ENCODE results near the gene UGT1A5. TPM values are rescaled to one million over a fixed set of nuclear protein-coding genes. Genes with fewer than 3 reads are reported as not detected.

Gene UGT1A5
- polyA plus RNA-seq, 1 of the 3 experiments (the other 2 are of a cell fraction) = not detected

- no peak for TF ChIP-seq FOXJ3 (CRISPR knock-in tag; IDR thresholded peaks at IDR 0.05)
- no peak for TF ChIP-seq GATA2 (CRISPR knock-in tag; IDR thresholded peaks at IDR 0.05)
- no peak for TF ChIP-seq FOSL2 (IDR thresholded peaks at IDR 0.05; ENCODE audit: borderline replicate concordance, low read depth)
- TF ChIP-seq YY1 (IDR thresholded peaks at IDR 0.05; ENCODE audit: low read depth) = no peak
- TF ChIP-seq CTCF (IDR thresholded peaks at IDR 0.05) = no peak
- TF ChIP-seq ELF1 (IDR thresholded peaks at IDR 0.05) = no peak
- Histone ChIP-seq H3K36me3 (replicated peaks in 1 of 2; ENCODE audit: control insufficient read depth in 1 of 2, insufficient read depth in 2 of 2, low read length in 1 of 2) (no peaks in the 10 kb centered on the region), H3K27ac (ENCODE audit: low read depth in 2 of 2, low read length in 1 of 2) (no peak overlapping the region), H3K27me3 (ENCODE audit: insufficient read depth) (no peaks in the 10 kb centered on the region), H3F3A (replicated peaks; ENCODE audit: insufficient read depth) (no peaks in the 10 kb centered on the region), H3K4me3 (ENCODE audit: low read depth in 2 of 2, low read length in 1 of 2) (no peak overlapping the region), H3K4me1 (ENCODE audit: control insufficient read depth in 1 of 2, insufficient read depth in 2 of 2, low read depth in 1 of 2, low read length in 1 of 2) (no peaks in the 10 kb centered on the region), H3K9me3 (no peaks in the 10 kb centered on the region), H4K20me1 (ENCODE audit: insufficient read depth) (no peaks in the 10 kb centered on the region), H2AFZ (ENCODE audit: low read depth) (no peak overlapping the region), H3K4me2 (no peak overlapping the region), H3K9me2 (no peaks in the 10 kb centered on the region), H3K9ac (no peak overlapping the region), H3K79me2 (ENCODE audit: insufficient read depth) (no peaks in the 10 kb centered on the region)
- ChIA-PET CTCF (no interaction called here), POLR2A (no interaction called here)
- no peak for DNase-seq
- 23% methylated on average over 3 of the region's 3 CpGs for WGBS (ENCODE audit: low lambda C conversion rate)
Measured at GRCh38 chr2:233689501-233689900, 23.2 kb upstream of the UGT1A5 start.

DNA sequence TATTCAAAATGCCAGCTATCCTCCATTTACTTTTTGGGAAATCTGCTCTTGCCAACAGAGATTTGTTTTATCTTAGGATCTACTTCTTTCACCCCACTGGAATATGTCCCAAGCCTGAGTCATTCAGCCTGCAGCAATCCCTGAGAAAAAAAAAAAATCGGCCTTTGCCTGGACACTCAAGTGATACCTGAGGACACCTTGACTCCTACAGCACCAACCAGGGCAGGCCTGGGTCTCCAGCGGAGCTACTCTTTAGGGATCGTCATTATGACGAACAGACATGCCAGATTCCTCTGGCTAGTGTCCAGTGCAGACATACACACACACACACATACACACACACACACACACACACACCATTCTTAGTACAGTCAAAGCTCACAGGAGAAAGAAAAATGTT is 22.3 kb upstream of the UGT1A5 start:
- Histone ChIP-seq H3K4me2 (no peak overlapping the region), H3K27ac (ENCODE audit: low read depth in 2 of 2, low read length in 1 of 2) (no peak overlapping the region), H3K4me1 (ENCODE audit: control insufficient read depth in 1 of 2, insufficient read depth in 2 of 2, low read depth in 1 of 2, low read length in 1 of 2) (no peaks in the 10 kb centered on the region), H3K4me3 (ENCODE audit: low read depth in 2 of 2, low read length in 1 of 2) (no peak overlapping the region), H2AFZ (ENCODE audit: low read depth) (no peak overlapping the region), H3F3A (replicated peaks; ENCODE audit: insufficient read depth) (no peaks in the 10 kb centered on the region), H3K9me2 (no peaks in the 10 kb centered on the region), H4K20me1 (ENCODE audit: insufficient read depth) (no peaks in the 10 kb centered on the region), H3K9me3 (no peaks in the 10 kb centered on the region), H3K79me2 (ENCODE audit: insufficient read depth) (no peaks in the 10 kb centered on the region), H3K36me3 (replicated peaks in 1 of 2; ENCODE audit: control insufficient read depth in 1 of 2, insufficient read depth in 2 of 2, low read length in 1 of 2) (no peaks in the 10 kb centered on the region), H3K27me3 (ENCODE audit: insufficient read depth) (no peaks in the 10 kb centered on the region), H3K9ac (no peak overlapping the region)
- DNase-seq = no peak
- TF ChIP-seq TAF1 (IDR thresholded peaks at IDR 0.05; ENCODE audit: borderline replicate concordance, low read depth, low read length) (no peak), GATA2 (CRISPR knock-in tag; IDR thresholded peaks at IDR 0.05) (no peak), SIN3A (IDR thresholded peaks at IDR 0.05; ENCODE audit: borderline replicate concordance, low read depth, low read length) (no peak), USF2 (IDR thresholded peaks at IDR 0.05; ENCODE audit: borderline replicate concordance, low read depth, low read length) (no peak), RAD21 (IDR thresholded peaks at IDR 0.05; ENCODE audit: low read length) (no peak), MEF2A (IDR thresholded peaks at IDR 0.05; ENCODE audit: borderline replicate concordance, low read depth) (no peak)
- TF ChIP-seq, protein P1, sequence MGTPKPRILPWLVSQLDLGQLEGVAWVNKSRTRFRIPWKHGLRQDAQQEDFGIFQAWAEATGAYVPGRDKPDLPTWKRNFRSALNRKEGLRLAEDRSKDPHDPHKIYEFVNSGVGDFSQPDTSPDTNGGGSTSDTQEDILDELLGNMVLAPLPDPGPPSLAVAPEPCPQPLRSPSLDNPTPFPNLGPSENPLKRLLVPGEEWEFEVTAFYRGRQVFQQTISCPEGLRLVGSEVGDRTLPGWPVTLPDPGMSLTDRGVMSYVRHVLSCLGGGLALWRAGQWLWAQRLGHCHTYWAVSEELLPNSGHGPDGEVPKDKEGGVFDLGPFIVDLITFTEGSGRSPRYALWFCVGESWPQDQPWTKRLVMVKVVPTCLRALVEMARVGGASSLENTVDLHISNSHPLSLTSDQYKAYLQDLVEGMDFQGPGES (IDR thresholded peaks at IDR 0.05; ENCODE audit: low read depth, low read length) = no peak
- 51% methylated on average over 4 of the region's 4 CpGs for WGBS (ENCODE audit: low lambda C conversion rate)
- POLR2A ChIA-PET = no interaction called here
- CTCF ChIA-PET = interaction anchor here (1.2 kb wide), 1 partner anchor 21 kb away, joined by 4 read pairs; no protein-coding TSS in a partner anchor
